C1 segment of cervical spinal cord (tissue), 14 donors: ENCODE results near the gene PTPRD.

Experiments
- DNase-seq, 14 donors: peaks; one replicate each; lab custom pipeline; 2025; lab: John Stamatoyannopoulos, UW

Gene PTPRD

DNA sequence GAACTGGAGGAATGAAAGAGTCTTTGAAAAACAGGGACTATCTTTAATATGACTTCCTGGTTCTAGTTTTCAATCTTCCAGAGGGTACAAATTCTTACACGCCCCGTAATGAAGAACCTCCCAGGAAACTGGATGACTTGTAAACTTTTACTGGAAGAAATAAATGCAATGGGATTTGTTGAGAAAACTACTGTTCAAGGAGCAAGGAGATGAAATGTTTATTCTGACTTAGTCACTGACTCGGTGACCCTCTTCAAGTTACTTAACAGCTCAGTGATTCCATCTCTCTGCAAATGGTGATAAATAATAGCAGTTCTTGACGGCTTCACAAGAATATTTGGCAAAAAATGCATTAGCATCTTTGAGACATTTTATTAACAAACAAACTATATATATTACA lies 858.6 kb downstream of the PTPRD start:
- no peak for DNase-seq

DNA sequence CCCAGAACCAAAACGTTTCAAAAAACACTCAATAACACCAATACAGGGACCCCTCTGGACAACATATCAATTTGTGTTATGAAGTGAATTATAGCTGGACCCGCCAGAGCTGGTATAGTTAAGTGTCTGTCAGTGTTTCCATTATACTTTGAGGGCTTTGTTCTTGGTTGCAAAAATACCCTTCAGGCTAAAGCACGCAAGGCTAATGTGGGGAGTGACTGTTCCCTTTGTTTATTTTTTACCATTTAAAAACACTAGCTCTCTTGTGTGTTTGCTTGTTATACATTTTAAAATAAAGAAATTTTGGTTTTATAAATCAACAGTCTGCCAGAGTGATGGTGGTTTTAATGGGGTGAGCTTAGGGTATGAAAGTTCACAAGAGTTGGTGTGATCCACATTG lies 859.5 kb downstream of the PTPRD start:
- no peak for DNase-seq

GRCh38 chr9:9752722-9753121 lies 860.1 kb downstream of the PTPRD start:
- no peak for DNase-seq

DNA sequence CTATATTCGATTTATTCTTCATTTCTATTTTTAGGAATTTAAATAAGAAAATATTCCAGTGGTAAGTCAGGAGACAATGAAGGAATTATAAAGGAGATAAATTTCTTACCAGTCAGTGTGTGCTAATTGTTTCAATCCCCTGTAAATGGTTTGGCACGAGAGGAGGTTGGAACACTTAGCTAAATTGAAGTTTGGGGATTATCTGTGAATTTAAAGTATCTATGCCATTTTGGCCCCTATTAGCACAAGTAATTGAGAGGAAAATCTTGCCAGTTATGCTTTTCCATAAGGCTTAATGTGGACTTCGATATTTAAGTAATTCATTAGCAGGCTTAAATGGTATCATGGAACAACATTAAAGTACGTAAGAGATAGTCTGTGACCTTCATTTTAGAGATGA lies 860.8 kb downstream of the PTPRD start:
- no peak for DNase-seq

GRCh38 chr9:9750719-9751118 lies 862.1 kb downstream of the PTPRD start:
- no peak for DNase-seq

- no peak for DNase-seq
Measured at GRCh38 chr9:9749591-9749990, 863.2 kb downstream of the PTPRD start.

- DNase-seq: no peak
Measured at GRCh38 chr9:9747787-9748186, 865.0 kb downstream of the PTPRD start.

- no peak for DNase-seq
Measured at GRCh38 chr9:9746826-9747225, 866.0 kb downstream of the PTPRD start.

DNA sequence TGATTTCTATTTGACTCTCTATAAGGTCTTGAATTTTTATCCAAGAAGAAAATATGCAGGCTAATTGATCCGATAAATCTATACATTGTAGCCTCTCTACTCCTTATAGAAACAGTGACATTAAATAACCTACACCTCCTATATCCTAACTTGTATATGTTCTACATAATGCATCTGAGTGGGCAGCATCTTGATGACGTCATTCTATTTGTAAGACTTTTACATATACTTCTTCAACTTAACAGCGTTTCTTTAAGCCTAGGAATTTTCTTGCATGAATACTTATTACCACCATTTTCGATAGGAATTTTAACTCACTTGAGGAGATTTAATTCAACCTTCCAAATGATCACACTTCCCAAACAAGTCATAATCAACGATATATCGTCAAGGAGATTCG lies 869.0 kb downstream of the PTPRD start:
- DNase-seq: no peak

DNA sequence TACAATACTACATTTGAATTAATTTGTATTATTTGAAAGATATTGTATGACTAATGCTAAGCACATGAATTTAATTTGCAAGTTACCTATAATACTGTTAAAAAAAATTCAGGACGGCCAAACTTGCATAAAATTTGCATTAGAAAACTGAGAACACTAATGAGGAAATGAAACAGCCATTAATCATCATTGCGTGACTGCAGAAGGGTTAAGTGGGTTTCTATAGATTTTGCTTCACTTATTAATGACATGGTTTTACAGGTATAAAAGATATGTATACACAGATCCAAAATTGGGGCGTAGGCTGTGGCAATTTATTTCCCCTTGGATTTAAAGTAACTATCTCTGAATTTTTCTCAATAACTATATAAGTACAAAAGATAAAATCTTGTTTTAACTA lies 882.6 kb downstream of the PTPRD start:
- DNase-seq: no peak

GRCh38 chr9:9729082-9729481 lies 883.7 kb downstream of the PTPRD start:
- no peak for DNase-seq

- no peak for DNase-seq
Measured at GRCh38 chr9:9719373-9720112, 893.3 kb downstream of the PTPRD start.

- peak in 1 of 14 donors; percentile 0 for DNase-seq
Measured at GRCh38 chr9:9718691-9719090, 894.1 kb downstream of the PTPRD start.

DNA sequence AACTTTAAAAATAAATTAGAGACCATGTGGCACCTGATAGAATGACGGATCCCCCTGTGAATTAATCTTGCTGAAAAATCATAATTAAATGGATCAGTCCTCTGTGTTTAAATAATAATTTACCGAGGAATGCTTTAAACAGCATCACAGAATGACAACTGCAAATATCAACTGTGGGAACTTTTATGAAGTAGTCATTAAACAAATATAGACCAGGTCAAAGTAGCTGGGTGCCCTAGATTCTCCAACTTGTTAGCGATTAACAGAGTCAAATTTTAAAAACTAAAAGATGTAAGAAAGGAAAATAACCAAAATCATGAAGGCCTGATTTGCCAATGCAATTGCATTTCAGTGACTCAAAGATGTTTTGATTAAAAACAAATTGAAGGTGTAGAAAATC lies 933.4 kb downstream of the PTPRD start:
- DNase-seq: no peak

DNA sequence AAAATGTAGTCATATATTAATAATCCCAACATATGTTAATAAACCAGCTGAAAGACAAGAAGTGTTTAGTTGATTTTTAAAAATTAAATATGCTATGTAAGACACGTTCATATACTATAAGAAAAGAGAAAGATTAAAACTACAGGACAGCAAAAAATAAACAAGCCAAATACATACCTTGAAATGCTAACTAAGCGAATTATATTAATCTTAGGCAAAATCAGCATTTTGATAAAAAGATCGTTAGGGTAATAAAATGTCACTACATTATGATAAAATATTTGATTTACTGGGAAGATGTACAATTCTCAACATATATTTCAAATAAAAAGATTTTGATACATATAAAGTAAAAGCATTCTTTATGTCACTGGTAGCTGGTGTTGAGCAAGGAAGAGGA lies 938.3 kb downstream of the PTPRD start:
- no peak for DNase-seq

DNA sequence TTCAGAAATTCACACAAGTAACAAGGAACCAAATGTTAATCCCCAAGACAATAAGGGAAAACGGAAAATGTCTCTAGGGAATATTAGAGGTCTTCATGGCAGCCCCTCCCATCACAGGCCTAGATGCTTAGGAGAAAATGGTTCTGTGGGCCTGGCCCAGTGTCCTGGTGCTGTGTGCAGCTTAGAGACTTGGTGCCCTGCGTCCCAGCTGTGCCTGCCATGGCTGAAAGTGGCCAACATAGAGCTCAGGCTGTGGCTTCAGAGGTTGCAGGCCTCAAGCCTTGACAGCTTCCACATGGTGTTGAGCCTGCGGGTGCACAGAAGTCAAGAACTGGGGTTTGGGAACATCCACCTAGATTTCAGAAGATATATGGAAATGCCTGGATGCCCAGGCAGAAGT lies 942.3 kb downstream of the PTPRD start:
- DNase-seq: no peak

GRCh38 chr9:9645006-9645405 lies 967.8 kb downstream of the PTPRD start:
- no peak for DNase-seq

- no peak for DNase-seq
Measured at GRCh38 chr9:9631284-9631683, 981.5 kb downstream of the PTPRD start.

- no peak for DNase-seq
Measured at GRCh38 chr9:9625248-9625647, 987.6 kb downstream of the PTPRD start.

GRCh38 chr9:9623506-9623905 lies 989.3 kb downstream of the PTPRD start:
- DNase-seq: no peak

GRCh38 chr9:9621355-9621940 lies 991.4 kb downstream of the PTPRD start:
- DNase-seq: no peak

- no peak for DNase-seq
Measured at GRCh38 chr9:9620736-9621135, 992.1 kb downstream of the PTPRD start.

DNA sequence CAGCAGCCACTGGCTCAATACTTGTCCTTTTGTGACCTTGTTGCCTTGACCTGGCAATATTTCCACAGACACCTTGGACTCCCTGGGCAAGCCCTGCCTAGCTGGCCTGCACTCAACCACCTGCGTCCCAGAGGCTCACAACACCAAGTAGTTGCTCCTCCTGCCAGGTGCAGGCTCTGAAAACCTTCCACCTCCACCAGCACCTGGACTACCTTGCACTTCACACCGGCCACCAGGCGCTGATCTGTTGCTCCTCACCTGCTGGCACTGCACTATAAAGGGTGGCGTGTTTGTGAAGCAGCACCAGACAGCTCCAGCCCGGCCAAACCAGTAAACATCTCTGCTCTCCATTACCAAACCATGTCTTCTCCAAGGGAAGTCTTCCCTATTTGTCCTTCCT lies 997.7 kb downstream of the PTPRD start:
- DNase-seq: no peak

DNA sequence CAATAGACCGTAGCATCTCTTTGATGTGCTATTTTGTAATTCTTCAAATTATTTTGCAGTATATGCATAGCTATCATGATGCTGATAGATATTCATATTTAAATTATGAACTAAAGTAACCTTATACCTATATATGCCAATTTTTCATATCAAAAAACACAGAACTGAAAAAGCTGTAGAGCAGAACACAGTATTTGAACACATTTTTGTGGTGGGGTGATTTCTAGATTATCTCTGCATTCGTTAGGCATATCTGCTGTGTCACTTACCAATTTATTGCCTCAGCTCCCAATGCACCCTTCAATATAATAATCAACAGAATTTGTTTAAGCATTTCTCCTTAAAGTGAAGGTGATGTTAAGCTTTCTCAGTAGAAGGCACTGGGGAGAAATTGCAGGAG lies 998.2 kb downstream of the PTPRD start:
- DNase-seq: no peak
